Loucy (cell line): ENCODE results near the gene TMEM270.
A peak's percentile ranks its signal among the peaks of the same experiment; 100 is the strongest.

Experiments used
- H2AFZ ChIP-seq: fragments of 200-600 bp; sonication (generic); 2 replicates; pipeline ENCODE4 v1.6.0; 2016; ENCODE audit warnings: antibody characterized with exemption, mild to moderate bottlenecking, low read length, moderate library complexity
- H3F3A ChIP-seq: fragments of 200-600 bp; 2 replicates; pipeline ENCODE4 v1.6.0; 2016; ENCODE audit warnings: antibody characterized with exemption, low read depth, mild to moderate bottlenecking
- H3K27me3 ChIP-seq: fragments of 200-600 bp; sonication (generic); 2 replicates; pipeline ENCODE4 v1.6.1; 2014; ENCODE audit warnings: low read length, mild to moderate bottlenecking; ENCODE audit not compliant: insufficient read depth, poor library complexity, severe bottlenecking
- H3K36me3 ChIP-seq: fragments of 200-600 bp; sonication (generic); 2 replicates; pipeline ENCODE4 v1.6.1; 2016; ENCODE audit warnings: low read length; ENCODE audit not compliant: insufficient read depth
- H3K4me1 ChIP-seq: fragments of 200-600 bp; sonication (generic); 2 replicates; pipeline ENCODE4 v1.5.1; 2014; ENCODE audit warnings: low read length, mild to moderate bottlenecking; ENCODE audit not compliant: insufficient read depth, poor library complexity, severe bottlenecking
- H3K4me2 ChIP-seq: fragments of 200-600 bp; sonication (generic); 2 replicates; pipeline ENCODE4 v1.6.0; 2014; ENCODE audit warnings: antibody characterized with exemption, low read length, low read depth, mild to moderate bottlenecking; ENCODE audit not compliant: poor library complexity, severe bottlenecking
- H3K4me3 ChIP-seq: fragments of 200-600 bp; sonication (generic); 2 replicates; pipeline ENCODE4 v1.5.1; 2014; ENCODE audit warnings: low read length, mild to moderate bottlenecking, mixed read lengths; ENCODE audit not compliant: poor library complexity, severe bottlenecking
- H3K79me2 ChIP-seq: fragments of 200-600 bp; sonication (generic); 2 replicates; pipeline ENCODE4 v1.6.1; 2014; ENCODE audit warnings: low read length; ENCODE audit not compliant: insufficient read depth
- H3K9ac ChIP-seq: fragments of 200-600 bp; sonication (generic); 2 replicates; pipeline ENCODE4 v1.6.0; 2014; ENCODE audit warnings: mild to moderate bottlenecking, low read depth, low read length, moderate library complexity; ENCODE audit not compliant: poor library complexity, severe bottlenecking
- H3K9me2 ChIP-seq: fragments of 200-600 bp; sonication (generic); replicated peaks from 2 replicates; pipeline ENCODE4 v1.6.1; 2016; ENCODE audit warnings: low read depth, low read length, mixed read lengths
- H3K9me3 ChIP-seq: fragments of 200-600 bp; sonication (generic); 2 replicates; pipeline ENCODE4 v1.6.1; 2014; ENCODE audit warnings: mild to moderate bottlenecking, antibody characterized with exemption, low read length, low read depth; ENCODE audit not compliant: insufficient read depth
- H4K20me1 ChIP-seq: fragments of 200-600 bp; sonication (generic); 2 replicates; pipeline ENCODE4 v1.6.0; 2014; ENCODE audit warnings: antibody characterized with exemption, low read length, mild to moderate bottlenecking; ENCODE audit not compliant: insufficient read depth, poor library complexity, severe bottlenecking
- CTCF ChIP-seq: fragments of 200-600 bp; sonication (generic); conservative IDR thresholded peaks from 2 replicates; pipeline ENCODE4 v1.5.1; 2014; ENCODE audit warnings: mild to moderate bottlenecking, antibody characterized with exemption, low read length
- EZH2phosphoT487 ChIP-seq: fragments of 200-600 bp; IDR thresholded peaks from 2 replicates; pipeline ENCODE4 v1.6.1; 2018; ENCODE audit warnings: antibody characterized with exemption, mild to moderate bottlenecking, moderate library complexity, borderline replicate concordance

TMEM270 gene

DNA sequence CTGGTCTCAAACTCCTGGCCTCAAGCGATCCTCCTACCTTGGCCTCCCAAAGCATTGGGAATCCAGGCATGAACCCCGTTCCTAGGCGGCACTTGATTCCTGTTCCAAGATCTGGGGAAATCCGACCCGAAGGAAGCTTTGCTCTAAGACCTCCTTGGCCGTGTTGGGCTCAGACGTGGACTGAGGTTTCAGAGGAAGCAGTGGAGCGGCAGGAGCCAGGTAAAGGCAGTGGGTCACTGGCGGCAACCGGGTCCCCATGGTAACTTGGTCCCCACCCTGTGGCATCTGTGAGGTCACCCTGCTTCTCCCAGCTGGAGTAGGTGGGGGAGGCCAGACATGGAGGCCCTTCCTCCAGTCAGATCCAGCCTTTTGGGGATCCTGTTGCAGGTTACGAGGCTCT is at the start of gene TMEM270:
TMEM270 (plus strand) TSS at position 301 of the 400 bp plus-strand sequence; CDS start at position 337, 36 bp downstream.
- Histone ChIP-seq H2AFZ (no peak within 1 kb of the TSS), H3K9ac (no peak within 1 kb of the TSS), H3F3A (no peaks in the 10 kb centered on the region), H3K9me3 (no peaks in the 10 kb centered on the region), H3K36me3 (no peaks in the 10 kb centered on the region), H3K9me2 (no peaks in the 10 kb centered on the region), H3K4me2 (no peak within 1 kb of the TSS), H3K4me3 (no peak within 1 kb of the TSS), H3K79me2 (no peaks in the 10 kb centered on the region), H3K4me1 (peaks cover 1% of the 10 kb centered on the region), H3K27me3 (no peaks in the 10 kb centered on the region), H4K20me1 (no peaks in the 10 kb centered on the region)
- TF ChIP-seq EZH2phosphoT487 (no peak), CTCF (no peak)

GRCh38 chr7:73811760-73812168 is 49.2 kb upstream of the TMEM270 start:
- H3K4me2 ChIP-seq = no peak overlapping the region
- no peak overlapping the region for H3K9ac ChIP-seq
- H3K36me3 ChIP-seq = no peaks in the 10 kb centered on the region
- no peaks in the 10 kb centered on the region for H3K27me3 ChIP-seq
- no peaks in the 10 kb centered on the region for H3K9me3 ChIP-seq
- no peak overlapping the region for H3K4me3 ChIP-seq
- H3K4me1 ChIP-seq = no peaks in the 10 kb centered on the region
- no peaks in the 10 kb centered on the region for H3F3A ChIP-seq
- H2AFZ ChIP-seq = no peak overlapping the region
- no peaks in the 10 kb centered on the region for H3K79me2 ChIP-seq
- TF ChIP-seq EZH2phosphoT487 = no peak
- peak; percentile 78 for TF ChIP-seq CTCF
- no peaks in the 10 kb centered on the region for H3K9me2 ChIP-seq
- no peaks in the 10 kb centered on the region for H4K20me1 ChIP-seq

DNA sequence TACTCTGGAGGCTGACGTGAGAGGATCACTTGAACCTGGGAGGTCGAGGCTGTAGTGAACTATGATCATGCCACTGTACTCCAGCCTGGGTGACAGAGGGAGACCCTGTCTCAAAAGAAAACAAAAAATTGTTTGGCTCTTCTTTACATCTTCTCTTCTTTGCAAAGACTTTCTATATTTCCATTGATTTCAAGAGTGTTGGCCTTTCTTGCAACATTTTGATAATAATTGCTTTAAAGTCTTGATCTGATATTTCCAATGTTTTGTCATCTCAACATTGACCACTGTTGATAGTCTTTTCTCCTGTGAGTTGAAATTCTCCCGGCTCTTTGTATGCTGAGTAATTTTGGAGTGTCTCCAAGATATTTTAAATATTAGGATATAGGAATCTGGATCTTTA is 48.0 kb upstream of the TMEM270 start:
- Histone ChIP-seq H4K20me1 (no peaks in the 10 kb centered on the region), H2AFZ (no peak overlapping the region), H3K79me2 (no peaks in the 10 kb centered on the region), H3K27me3 (no peaks in the 10 kb centered on the region), H3K9me3 (no peaks in the 10 kb centered on the region), H3K9ac (no peak overlapping the region), H3F3A (no peaks in the 10 kb centered on the region), H3K4me2 (no peak overlapping the region), H3K36me3 (no peaks in the 10 kb centered on the region), H3K4me3 (no peak overlapping the region), H3K9me2 (no peaks in the 10 kb centered on the region), H3K4me1 (no peaks in the 10 kb centered on the region)
- TF ChIP-seq EZH2phosphoT487 (no peak), CTCF (no peak)
